ENCODE measurements around the gene GLI1.

DNA sequence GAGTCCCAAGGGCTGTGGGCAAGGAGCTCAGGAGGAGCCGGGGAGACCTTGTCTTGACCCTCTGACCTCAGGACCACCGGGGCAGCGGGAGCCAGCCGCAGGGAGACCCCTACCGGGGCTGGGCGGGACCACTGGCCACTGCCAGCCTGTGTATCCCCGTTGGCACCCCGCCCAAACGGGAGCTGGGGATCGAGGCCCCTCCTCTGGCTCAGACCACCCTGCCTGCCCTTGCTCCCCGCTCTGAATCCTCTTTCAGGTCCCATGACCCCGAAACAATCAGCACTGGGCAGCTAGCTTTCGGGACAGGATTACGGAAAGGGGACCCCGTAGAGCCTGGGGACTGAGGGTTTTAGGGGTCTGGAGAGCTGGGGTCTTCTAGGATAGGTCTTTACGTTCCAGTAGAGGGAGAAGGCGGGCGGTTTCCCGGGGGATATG is 1.3 kb downstream of the GLI1 start:
- TF ChIP-seq POLR2A (IDR thresholded peaks at IDR 0.05; ENCODE audit: borderline replicate concordance, extremely low read depth, insufficient read depth, insufficient read length) (no peak), EZH2phosphoT487 (IDR thresholded peaks at IDR 0.05; ENCODE audit: borderline replicate concordance) (no peak)
- TF ChIP-seq, protein P1, sequence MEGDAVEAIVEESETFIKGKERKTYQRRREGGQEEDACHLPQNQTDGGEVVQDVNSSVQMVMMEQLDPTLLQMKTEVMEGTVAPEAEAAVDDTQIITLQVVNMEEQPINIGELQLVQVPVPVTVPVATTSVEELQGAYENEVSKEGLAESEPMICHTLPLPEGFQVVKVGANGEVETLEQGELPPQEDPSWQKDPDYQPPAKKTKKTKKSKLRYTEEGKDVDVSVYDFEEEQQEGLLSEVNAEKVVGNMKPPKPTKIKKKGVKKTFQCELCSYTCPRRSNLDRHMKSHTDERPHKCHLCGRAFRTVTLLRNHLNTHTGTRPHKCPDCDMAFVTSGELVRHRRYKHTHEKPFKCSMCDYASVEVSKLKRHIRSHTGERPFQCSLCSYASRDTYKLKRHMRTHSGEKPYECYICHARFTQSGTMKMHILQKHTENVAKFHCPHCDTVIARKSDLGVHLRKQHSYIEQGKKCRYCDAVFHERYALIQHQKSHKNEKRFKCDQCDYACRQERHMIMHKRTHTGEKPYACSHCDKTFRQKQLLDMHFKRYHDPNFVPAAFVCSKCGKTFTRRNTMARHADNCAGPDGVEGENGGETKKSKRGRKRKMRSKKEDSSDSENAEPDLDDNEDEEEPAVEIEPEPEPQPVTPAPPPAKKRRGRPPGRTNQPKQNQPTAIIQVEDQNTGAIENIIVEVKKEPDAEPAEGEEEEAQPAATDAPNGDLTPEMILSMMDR (IDR thresholded peaks at IDR 0.05 in 2 of 3, conservative IDR thresholded peaks at IDR 0.05 in 1 of 3; ENCODE audit: borderline replicate concordance in 1 of 3, insufficient read depth in 1 of 3, low read depth in 2 of 3, low read length in 2 of 3) = no peak

Data from HCT116 (cell line).